GM12891 (cell line): ENCODE data around the gene NAA60.

Experiments
- POLR2A ChIP-seq: IDR thresholded peaks from 2 replicates; pipeline ENCODE4 v1.6.1; 2011; ENCODE audit warnings: low read depth, low read length, control low read depth
- POLR2AphosphoS5 ChIP-seq: IDR thresholded peaks from 2 replicates; pipeline ENCODE4 v1.6.1; 2011; ENCODE audit warnings: low read depth, low read length, control low read depth
- TAF1 ChIP-seq: IDR thresholded peaks from 2 replicates; pipeline ENCODE4 v1.6.1; 2011; ENCODE audit warnings: low read depth, low read length, control low read depth

GRCh38 chr16:3523281-3523680 is 79.8 kb downstream of the NAA60 start:
- TF ChIP-seq POLR2A (no peak), POLR2AphosphoS5 (no peak), TAF1 (no peak)
